Panc1 (cell line): ENCODE results near the gene TPM4. TPM values are rescaled to one million over a fixed set of nuclear protein-coding genes. Genes with fewer than 3 reads are reported as not detected.

ENCODE experiments used
- ATAC-seq: fragments of 200-7000 bp; cut with Tn5 transposase; 2 replicates; pipeline ENCODE4 v1.9.1; 2020; ENCODE audit warnings: mild to moderate bottlenecking, moderate library complexity
- BruUV-seq: library from RNA; stranded (reverse); fragments of 400-500 nt; replicated peaks from 2 replicates; lab custom pipeline; 2021; lab: Mats Ljungman, UMichigan
- CTCF ChIA-PET: fragments of 300-600 bp; sonication (Branson Sonifier 250); formaldehyde crosslinking; loops from one replicate; lab custom pipeline; 2022; ENCODE audit warnings: antibody characterized with exemption; lab: Charles Lee
- POLR2A ChIA-PET: fragments of 300-600 bp; sonication (Branson Sonifier 250); formaldehyde crosslinking; loops from one replicate; lab custom pipeline; 2022; ENCODE audit warnings: antibody characterized with exemption; lab: Charles Lee
- DNase-seq: peaks from one replicate; pipeline ENCODE4 v3.0.0-alpha.2; 2010; ENCODE audit warnings: low read depth, low spot score
- H3K27ac ChIP-seq: 2 replicates; pipeline ENCODE4 v1.5.1; 2011; ENCODE audit warnings: mild to moderate bottlenecking, low read length, inconsistent platforms
- H3K27me3 ChIP-seq: fragments of 200-500 bp; sonication (Bioruptor generic); 2 replicates; pipeline ENCODE4 v1.6.0; 2014; ENCODE audit warnings: low read length, inconsistent platforms; ENCODE audit not compliant: control insufficient read depth, insufficient read depth
- H3K36me3 ChIP-seq: fragments of 200-500 bp; sonication (Bioruptor generic); 2 replicates; pipeline ENCODE4 v1.5.1; 2014; ENCODE audit warnings: inconsistent platforms, mild to moderate bottlenecking, low read length, moderate library complexity; ENCODE audit not compliant: control insufficient read depth, insufficient read depth
- H3K4me1 ChIP-seq: 2 replicates; pipeline ENCODE4 v1.5.1; 2011; ENCODE audit warnings: inconsistent platforms, mild to moderate bottlenecking, low read length, moderate library complexity; ENCODE audit not compliant: control insufficient read depth, insufficient read depth
- H3K4me3 ChIP-seq, 2 experiments: 2 replicates each; pipeline ENCODE4 v1.5.1; 2011 to 2012; ENCODE audit warnings: low read depth in 2 of 2, low read length in 2 of 2, mild to moderate bottlenecking in 2 of 2, inconsistent platforms in 1 of 2, moderate library complexity in 1 of 2
- H3K9me3 ChIP-seq: fragments of 200-500 bp; sonication (Bioruptor generic); 2 replicates; pipeline ENCODE4 v1.5.1; 2014; ENCODE audit warnings: low read depth, mild to moderate bottlenecking, inconsistent platforms, low read length, moderate library complexity; ENCODE audit not compliant: control insufficient read depth, insufficient read depth
- CTCF ChIP-seq: fragments of 450-650 bp; IDR thresholded peaks from 2 replicates; pipeline ENCODE4 v1.5.1; 2017; ENCODE audit warnings: mild to moderate bottlenecking
- POLR2AphosphoS5 ChIP-seq: IDR thresholded peaks from 2 replicates; pipeline ENCODE4 v1.6.1; 2012; ENCODE audit warnings: mild to moderate bottlenecking, low read depth, low read length, moderate library complexity
- REST ChIP-seq, 2 experiments: IDR thresholded peaks; 2 replicates each; pipeline ENCODE4 v1.6.1; 2011 to 2012; ENCODE audit warnings: low read depth in 2 of 2, control low read depth in 1 of 2, low read length in 1 of 2, mild to moderate bottlenecking in 1 of 2, moderate library complexity in 1 of 2; ENCODE audit not compliant: insufficient read depth in 1 of 2
- SIN3A ChIP-seq: IDR thresholded peaks from 2 replicates; pipeline ENCODE4 v1.6.1; 2012; ENCODE audit warnings: low read depth, mild to moderate bottlenecking, low read length, moderate library complexity, borderline replicate concordance; ENCODE audit not compliant: insufficient read depth
- TCF7L2 ChIP-seq: IDR thresholded peaks from 2 replicates; pipeline ENCODE4 v1.6.1; 2011; ENCODE audit warnings: mild to moderate bottlenecking, low read depth, low read length, inconsistent platforms
- in situ Hi-C: cut with HindIII; loops from 2 replicates; pipeline ENCODE4 v1.10.0; 2016; ENCODE audit warnings: low sequenced_read_pairs, low pct_unique_long_range_greater_than_20kb
- intact Hi-C: fragments of 100-400 bp; cut with micrococcal nuclease; formaldehyde crosslinking; loops from one replicate; pipeline ENCODE4 v1.10.0; 2022; ENCODE audit not compliant: unreplicated experiment
- total RNA-seq: library from RNA; stranded (reverse); gene quantifications from one replicate; pipeline ENCODE4 v1.2.1, GENCODE V29; 2021; ENCODE audit not compliant: unreplicated experiment

TPM4 gene
- total RNA-seq, 1 experiment from 2014 or later, result 165 TPM

GRCh38 chr19:16127776-16128371, 51.6 kb downstream of the TPM4 start:
- in situ Hi-C loops (no loop called here), intact Hi-C loops (no loop called here)
- ATAC-seq, result no peak
- no peak for TF ChIP-seq REST (IDR thresholded peaks at IDR 0.05; ENCODE audit: insufficient read depth in 1 of 2, low read depth in 2 of 2, low read length in 1 of 2)
- no peak for TF ChIP-seq CTCF
- TF ChIP-seq SIN3A, result no peak
- TF ChIP-seq TCF7L2, result no peak
- no peak for TF ChIP-seq POLR2AphosphoS5
- no peaks in the 10 kb centered on the region for H3K9me3 ChIP-seq
- no peak overlapping the region for H3K4me3 ChIP-seq
- POLR2A ChIA-PET, result no interaction called here
- H3K27me3 ChIP-seq, result no peaks in the 10 kb centered on the region
- H3K36me3 ChIP-seq, result 0 out of 2 replicates have a peak, but pooled peaks cover 2% of the 10 kb centered on the region
- CTCF ChIA-PET, result no interaction called here
- no peaks in the 10 kb centered on the region for H3K4me1 ChIP-seq
- no peak overlapping the region for H3K27ac ChIP-seq
- DNase-seq, result no peak
- BruUV-seq, result no TSS peak

GRCh38 chr19:16131648-16132047, 55.4 kb downstream of the TPM4 start:
- ATAC-seq, result no peak
- TF ChIP-seq REST (IDR thresholded peaks at IDR 0.05; ENCODE audit: insufficient read depth in 1 of 2, low read depth in 2 of 2, low read length in 1 of 2) (no peak), CTCF (no peak), SIN3A (no peak), POLR2AphosphoS5 (no peak), TCF7L2 (no peak)
- CTCF ChIA-PET, result no interaction called here
- no peaks in the 10 kb centered on the region for H3K9me3 ChIP-seq
- intact Hi-C loops, result no loop called here
- in situ Hi-C loops, result no loop called here
- DNase-seq, result no peak
- 0 out of 2 replicates have a peak, but pooled peaks cover 2% of the 10 kb centered on the region for H3K36me3 ChIP-seq
- no peak overlapping the region for H3K27ac ChIP-seq
- H3K4me3 ChIP-seq, result no peak overlapping the region
- POLR2A ChIA-PET, result no interaction called here
- H3K27me3 ChIP-seq, result no peaks in the 10 kb centered on the region
- H3K4me1 ChIP-seq, result no peaks in the 10 kb centered on the region
- no TSS peak for BruUV-seq
